ENCODE results near the gene SOHLH2.

The SOHLH2 gene

GRCh38 chr13:36183901-36184300, 30.5 kb downstream of the SOHLH2 start:
- DNase-seq: no peak

DNA sequence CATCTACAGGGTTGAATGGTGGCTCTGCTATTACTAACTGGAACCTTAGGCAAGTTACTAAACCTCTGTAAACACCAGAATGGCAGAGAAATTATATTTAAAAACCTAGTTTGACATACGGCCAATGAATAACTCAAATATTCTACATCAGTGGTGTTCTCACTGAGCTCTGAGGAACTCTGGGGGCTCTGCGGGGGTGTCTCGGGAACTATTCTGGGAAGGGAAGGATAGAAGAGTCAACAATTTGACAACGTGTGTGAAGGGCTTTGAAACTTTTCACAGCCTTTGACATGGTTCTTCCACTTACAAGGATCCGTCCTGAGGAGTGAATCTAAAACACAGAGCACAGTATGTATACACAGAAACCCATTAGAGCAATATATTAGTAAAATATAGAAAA, 38.7 kb downstream of the SOHLH2 start:
- DNase-seq: no peak

DNA sequence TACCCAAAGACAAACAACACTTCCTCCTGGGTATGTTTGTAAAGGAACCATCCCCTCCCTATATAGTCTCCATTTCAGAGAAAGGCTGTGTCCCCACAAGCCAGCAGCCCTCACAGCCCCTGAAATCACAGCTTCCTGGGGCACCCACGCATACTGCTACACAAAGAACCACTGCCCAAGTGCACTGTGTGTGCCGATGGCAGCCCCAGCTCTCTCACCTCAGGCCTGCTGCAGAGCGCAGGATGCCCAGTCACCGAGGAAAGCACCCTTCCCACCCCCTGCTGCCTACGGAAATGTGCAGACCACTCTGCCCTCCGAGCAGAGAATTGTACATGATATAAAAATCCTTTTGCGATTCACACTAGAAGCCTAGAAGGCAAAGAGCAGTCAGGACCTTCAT, 39.4 kb downstream of the SOHLH2 start:
- no peak for DNase-seq

- DNase-seq: no peak
Measured at GRCh38 chr13:36173571-36174322, 40.6 kb downstream of the SOHLH2 start.

- DNase-seq: no peak
Measured at GRCh38 chr13:36166046-36166445, 48.3 kb downstream of the SOHLH2 start.

GRCh38 chr13:36163809-36164308, 50.5 kb downstream of the SOHLH2 start:
- DNase-seq: peak; percentile 78

DNA sequence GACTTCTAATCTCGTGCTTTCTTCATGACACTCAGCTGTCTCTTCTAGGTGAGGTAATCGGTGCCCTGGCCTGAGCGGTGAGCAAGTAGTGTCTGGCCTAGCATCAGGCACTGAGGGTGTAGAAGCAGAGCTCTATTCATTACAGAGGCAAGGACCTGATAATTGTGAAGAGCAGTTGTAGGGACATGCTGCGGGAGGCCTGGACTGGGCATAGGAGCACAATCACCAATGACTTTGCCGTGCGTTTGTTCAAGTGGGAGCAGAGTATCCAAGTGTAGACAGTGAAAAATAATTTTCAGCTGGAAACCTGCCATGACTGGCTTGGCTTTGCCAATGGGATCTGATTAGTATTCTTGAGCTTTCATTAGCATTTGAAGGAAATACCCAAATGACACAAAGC, 51.1 kb downstream of the SOHLH2 start:
- DNase-seq: no peak

GRCh38 chr13:36160297-36160696, 54.1 kb downstream of the SOHLH2 start:
- no peak for DNase-seq

- no peak for DNase-seq
Measured at GRCh38 chr13:36158611-36159010, 55.7 kb downstream of the SOHLH2 start.

DNA sequence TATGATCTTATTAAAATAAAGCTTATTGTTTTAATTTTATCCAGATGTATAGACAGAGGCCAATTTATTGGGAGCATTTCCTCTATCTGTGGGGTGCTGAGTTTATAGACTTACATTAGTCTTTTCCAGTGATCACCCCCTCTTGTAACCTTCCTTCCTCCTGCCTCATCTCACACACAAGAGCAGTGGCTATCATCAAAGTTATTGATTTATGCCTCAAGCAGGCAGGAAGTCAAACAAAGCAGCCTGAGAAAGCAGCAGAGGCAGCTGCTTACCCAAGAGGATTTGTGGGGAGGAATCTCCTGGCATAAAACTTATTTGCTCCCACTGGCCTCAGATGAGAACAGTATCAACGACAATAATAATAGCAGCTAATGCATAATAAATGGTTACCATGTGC, 56.9 kb downstream of the SOHLH2 start:
- DNase-seq: no peak

DNA sequence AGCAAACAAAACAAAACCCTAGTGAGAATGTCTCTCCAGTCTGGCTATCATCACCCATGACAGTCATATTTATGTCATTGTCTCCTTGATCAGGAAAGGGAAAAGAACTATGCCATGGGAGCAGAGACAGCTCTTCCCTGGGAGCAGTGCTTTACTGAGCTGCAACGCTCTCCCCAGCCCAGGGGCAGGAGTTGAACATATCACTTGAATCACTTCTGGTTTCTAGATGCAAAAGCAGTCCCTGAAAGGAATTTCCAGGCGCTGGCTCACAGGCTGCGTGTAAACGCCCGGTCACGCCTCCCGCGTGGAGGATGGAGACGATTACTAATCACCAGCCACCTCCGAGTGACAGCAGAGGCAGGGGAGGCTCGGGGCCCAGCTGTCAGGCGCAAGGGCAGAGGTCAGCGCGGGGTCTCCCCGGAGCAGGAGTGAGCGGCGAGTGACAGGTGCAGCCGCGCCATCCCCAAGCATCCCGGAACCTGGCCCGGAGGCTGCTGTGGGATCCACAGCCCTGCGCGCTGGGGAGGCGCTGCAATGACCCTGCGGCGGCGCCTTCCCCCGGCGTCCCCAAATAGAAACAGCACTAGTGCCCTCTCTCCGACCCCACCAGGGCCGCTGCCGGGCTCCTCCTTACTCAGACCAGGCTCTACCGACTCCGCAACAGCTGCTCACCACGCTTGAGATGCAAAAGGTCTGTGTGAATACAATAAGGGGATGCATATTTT, 59.6 kb downstream of the SOHLH2 start:
- DNase-seq: no peak

DNA sequence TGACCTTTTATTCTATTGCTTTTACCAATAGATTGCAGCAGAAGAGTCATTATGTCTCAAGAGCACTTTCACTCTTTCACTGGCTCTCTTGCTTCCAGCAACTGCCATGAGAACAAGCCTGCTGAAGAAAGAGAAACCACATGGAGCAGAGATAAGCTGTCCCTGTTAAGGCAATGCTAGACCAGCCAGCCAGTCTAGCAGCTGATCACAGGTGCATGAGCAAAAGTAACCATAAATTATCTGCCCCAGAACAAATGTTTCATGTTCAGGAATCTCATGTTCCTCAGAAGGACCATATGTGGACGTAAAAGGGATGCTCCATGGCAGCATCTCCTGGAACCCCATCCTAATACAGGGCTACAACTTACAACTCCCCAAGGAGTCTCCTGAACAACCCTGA, 62.8 kb downstream of the SOHLH2 start:
- DNase-seq: no peak

DNA sequence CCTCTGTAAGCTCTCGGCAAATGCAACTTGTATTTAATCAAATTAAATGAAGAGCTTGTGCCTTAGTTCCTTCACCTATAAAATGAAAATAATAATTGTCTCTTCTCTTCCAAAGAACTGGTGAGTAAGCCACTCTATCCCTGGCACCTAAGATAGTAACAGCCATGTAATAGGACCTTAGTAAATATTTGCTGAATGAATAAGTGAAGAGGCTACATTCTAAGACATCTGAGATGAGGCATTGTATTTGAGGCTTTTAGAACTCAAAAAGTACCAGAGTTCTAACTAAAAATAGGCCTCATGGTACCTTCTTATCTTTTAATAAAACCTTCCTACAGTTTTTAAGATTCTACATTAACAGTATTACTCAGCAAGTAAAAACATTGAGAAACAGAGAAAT, 65.9 kb downstream of the SOHLH2 start:
- no peak for DNase-seq

GRCh38 chr13:36147330-36147729, 67.0 kb downstream of the SOHLH2 start:
- no peak for DNase-seq

DNA sequence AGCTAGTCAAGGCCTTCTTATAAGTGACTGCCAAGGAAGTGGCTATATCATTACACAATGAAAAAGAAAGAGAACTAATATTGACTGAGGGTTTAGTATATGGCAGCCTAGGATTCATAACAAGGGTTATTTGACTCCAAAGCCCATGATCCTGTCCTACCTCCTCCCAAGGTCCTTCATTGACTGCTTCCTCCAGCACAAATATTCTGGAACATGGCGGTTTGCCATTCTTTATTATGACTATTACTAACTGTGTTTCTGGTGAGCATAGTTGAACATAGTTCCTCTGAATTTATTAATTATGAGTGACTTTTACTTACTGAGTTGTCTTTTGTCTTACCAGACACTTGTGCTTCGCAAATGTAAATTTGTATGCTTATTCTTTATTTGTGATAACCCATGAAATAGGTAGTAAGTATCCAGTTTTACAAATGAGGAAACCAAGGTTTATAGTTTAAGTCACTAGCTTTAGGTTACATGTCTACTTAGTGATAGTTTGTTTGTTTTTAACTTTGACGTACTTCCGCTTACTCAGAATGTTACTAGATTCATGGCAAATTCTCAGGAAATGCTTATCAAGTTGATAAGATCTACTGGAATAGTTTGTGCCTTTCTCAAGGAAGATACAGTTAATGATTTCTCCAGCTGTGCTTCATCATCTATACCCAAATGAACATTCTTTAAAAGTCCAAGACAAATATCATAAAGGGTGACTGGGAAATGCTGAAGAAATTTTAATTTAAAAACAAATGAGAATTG, 67.7 kb downstream of the SOHLH2 start:
- DNase-seq: no peak

- no peak for DNase-seq
Measured at GRCh38 chr13:36143738-36144137, 70.6 kb downstream of the SOHLH2 start.

DNA sequence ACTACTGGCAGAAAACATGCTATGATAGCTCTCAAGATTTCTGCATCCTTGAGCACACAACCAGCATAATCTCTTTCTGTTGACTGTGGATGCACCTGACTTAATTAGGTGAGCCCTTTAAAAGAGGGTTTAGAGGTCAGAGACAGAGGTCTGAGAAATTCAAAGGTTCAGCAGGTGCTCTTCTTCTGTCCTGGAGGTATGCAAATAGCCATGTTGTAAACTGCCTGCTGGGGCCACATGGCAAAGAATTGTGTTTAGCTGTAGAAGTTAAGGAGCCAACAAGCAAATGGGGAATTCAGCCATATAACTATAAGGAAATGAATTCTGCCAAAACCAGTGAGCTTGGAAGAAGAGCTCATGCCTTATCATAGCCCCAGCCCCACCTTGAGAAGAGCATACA, 71.6 kb downstream of the SOHLH2 start:
- DNase-seq: no peak

GRCh38 chr13:36135876-36136275, 78.5 kb downstream of the SOHLH2 start:
- DNase-seq: no peak

GRCh38 chr13:36134632-36135031, 79.7 kb downstream of the SOHLH2 start:
- no peak for DNase-seq

GRCh38 chr13:36133950-36134626, 80.3 kb downstream of the SOHLH2 start:
- DNase-seq: no peak

- no peak for DNase-seq
Measured at GRCh38 chr13:36132376-36132775, 82.0 kb downstream of the SOHLH2 start.

DNA sequence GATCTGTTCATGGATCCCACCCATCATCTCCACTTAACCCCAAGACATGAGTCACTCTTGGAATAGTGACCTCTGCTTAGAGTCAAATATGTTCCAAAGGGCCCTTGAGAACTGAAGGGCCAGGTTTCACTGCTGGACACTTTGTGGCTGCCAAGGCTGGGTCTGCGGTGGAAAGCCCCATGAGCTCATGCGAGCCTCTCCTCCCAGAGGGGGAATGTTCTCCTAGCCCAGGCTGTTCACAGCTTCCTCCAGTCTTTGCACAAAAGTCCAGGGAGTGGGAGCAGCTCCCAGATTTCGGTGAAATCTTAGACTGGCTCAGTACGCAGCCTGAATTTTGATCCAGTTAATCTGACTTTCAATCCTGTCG, 82.4 kb downstream of the SOHLH2 start:
- DNase-seq: no peak

Measured in NCI-H187 treated with DMSO at 0.1 percent for 48 hours (cell line).